ENCODE results near the gene BBX. TPM values are rescaled to one million over a fixed set of nuclear protein-coding genes. Genes with fewer than 3 reads are reported as not detected.

BBX gene
- polyA plus RNA-seq, 1 experiment, result 46.1 TPM

- CTCF ChIA-PET, result interaction anchor here (0.8 to 8.2 kb wide), 12 partner anchors 10 to 813 kb away, joined by 3 to 157 read pairs (median 7); no protein-coding TSS in a partner anchor
- Histone ChIP-seq H3K27ac (ENCODE audit: low read depth, low read length) (no peak overlapping the region), H3K4me3 (ENCODE audit: low read depth, low read length) (no peak overlapping the region), H3K9me3 (ENCODE audit: control insufficient read depth, insufficient read depth, low read length) (no peaks in the 10 kb centered on the region), H3K27me3 (ENCODE audit: control insufficient read depth, insufficient read depth, low read length) (no peaks in the 10 kb centered on the region)
- POLR2A ChIA-PET, result no interaction called here
- no peak for DNase-seq (ENCODE audit: low read depth, low spot score)
- no peak for TF ChIP-seq CTCF (IDR thresholded peaks at IDR 0.05; ENCODE audit: low read depth, low read length)
Observed at GRCh38 chr3:107739227-107739626, 216.5 kb downstream of the BBX start.

- H3K9me3 ChIP-seq (ENCODE audit: control insufficient read depth, insufficient read depth, low read length), result no peaks in the 10 kb centered on the region
- peak; percentile 62 for TF ChIP-seq CTCF (IDR thresholded peaks at IDR 0.05; ENCODE audit: low read depth, low read length)
- ChIA-PET POLR2A (no interaction called here), CTCF (interaction anchor here (0.6 to 8.2 kb wide), 22 partner anchors 9 to 506 kb away, joined by 3 to 157 read pairs (median 5); no protein-coding TSS in a partner anchor)
- H3K27ac ChIP-seq (ENCODE audit: low read depth, low read length), result no peak overlapping the region
- DNase-seq (ENCODE audit: low read depth, low spot score), result no peak
- no peaks in the 10 kb centered on the region for H3K27me3 ChIP-seq (ENCODE audit: control insufficient read depth, insufficient read depth, low read length)
- no peak overlapping the region for H3K4me3 ChIP-seq (ENCODE audit: low read depth, low read length)
Observed at GRCh38 chr3:107740992-107741896, 218.5 kb downstream of the BBX start.

- Histone ChIP-seq H3K4me3 (ENCODE audit: low read depth, low read length) (no peak overlapping the region), H3K27ac (ENCODE audit: low read depth, low read length) (no peak overlapping the region), H3K9me3 (ENCODE audit: control insufficient read depth, insufficient read depth, low read length) (no peaks in the 10 kb centered on the region), H3K27me3 (ENCODE audit: control insufficient read depth, insufficient read depth, low read length) (no peaks in the 10 kb centered on the region)
- no peak for TF ChIP-seq CTCF (IDR thresholded peaks at IDR 0.05; ENCODE audit: low read depth, low read length)
- ChIA-PET CTCF (interaction anchor here (1.2 to 8.2 kb wide), 5 partner anchors 56 to 171 kb away, joined by 3 to 157 read pairs (median 17); no protein-coding TSS in a partner anchor), POLR2A (no interaction called here)
- DNase-seq (ENCODE audit: low read depth, low spot score), result no peak
Observed at GRCh38 chr3:107745354-107745753, 222.6 kb downstream of the BBX start.

GRCh38 chr3:107752202-107752990 lies 229.6 kb downstream of the BBX start:
- CTCF ChIA-PET, result interaction anchor here (0.7 to 8.5 kb wide), 19 partner anchors 9 to 801 kb away, joined by 3 to 53 read pairs (median 4); no protein-coding TSS in a partner anchor

More at GRCh38 chr3:107752202-107752990, 229.6 kb downstream of the BBX start:
- Histone ChIP-seq H3K9me3 (ENCODE audit: control insufficient read depth, insufficient read depth, low read length) (no peaks in the 10 kb centered on the region), H3K4me3 (ENCODE audit: low read depth, low read length) (no peak overlapping the region), H3K27me3 (ENCODE audit: control insufficient read depth, insufficient read depth, low read length) (no peaks in the 10 kb centered on the region), H3K27ac (ENCODE audit: low read depth, low read length) (no peak overlapping the region)
- TF ChIP-seq CTCF (IDR thresholded peaks at IDR 0.05; ENCODE audit: low read depth, low read length), result peak; percentile 60
- DNase-seq (ENCODE audit: low read depth, low spot score), result no peak
- POLR2A ChIA-PET, result no interaction called here
